NCI-H146 treated with DMSO at 0.1 percent for 48 hours (cell line): ENCODE measurements around the gene SCG2.
A peak's percentile ranks its signal among the peaks of the same experiment; 100 is the strongest.

ENCODE experiments used
- DNase-seq: peaks from one replicate; lab custom pipeline; 2025; ENCODE audit not compliant: unreplicated experiment; lab: John Stamatoyannopoulos, UW

The SCG2 gene

GRCh38 chr2:223601932-223602666 is at the start of gene SCG2:
Gene SCG2 (minus strand): TSS chr2:223602361. CDS start chr2:223599282, 3,079 bp downstream.
- peak; percentile 57 for DNase-seq

GRCh38 chr2:223649554-223650533 is 47.7 kb upstream of the SCG2 start:
- no peak for DNase-seq

DNA sequence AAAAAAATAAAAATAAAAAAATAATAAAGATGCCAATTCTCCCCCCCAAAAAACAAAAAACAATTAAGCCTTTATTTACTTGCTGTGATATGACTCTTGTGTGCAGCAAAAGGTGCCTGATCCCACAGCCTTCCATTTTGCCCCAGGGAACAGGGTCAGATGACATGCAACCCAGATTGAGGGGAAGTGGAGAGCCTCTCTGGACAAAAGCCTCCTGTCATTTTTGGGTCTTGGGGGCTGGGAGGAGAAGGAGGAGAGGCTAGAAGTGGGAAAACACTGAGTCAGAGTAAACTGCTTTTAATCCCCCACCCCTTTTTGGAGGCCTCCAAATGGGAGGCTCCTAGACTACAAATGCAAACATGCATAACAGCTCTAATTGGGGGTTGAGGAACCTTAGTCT is 46.6 kb upstream of the SCG2 start:
- no peak for DNase-seq

- DNase-seq = no peak
Measured at GRCh38 chr2:223647258-223647952, 45.2 kb upstream of the SCG2 start.

- DNase-seq = peak; percentile 1
Measured at GRCh38 chr2:223644136-223644535, 42.0 kb upstream of the SCG2 start.

GRCh38 chr2:223643309-223643708 is 41.1 kb upstream of the SCG2 start:
- DNase-seq = peak; percentile 18

DNA sequence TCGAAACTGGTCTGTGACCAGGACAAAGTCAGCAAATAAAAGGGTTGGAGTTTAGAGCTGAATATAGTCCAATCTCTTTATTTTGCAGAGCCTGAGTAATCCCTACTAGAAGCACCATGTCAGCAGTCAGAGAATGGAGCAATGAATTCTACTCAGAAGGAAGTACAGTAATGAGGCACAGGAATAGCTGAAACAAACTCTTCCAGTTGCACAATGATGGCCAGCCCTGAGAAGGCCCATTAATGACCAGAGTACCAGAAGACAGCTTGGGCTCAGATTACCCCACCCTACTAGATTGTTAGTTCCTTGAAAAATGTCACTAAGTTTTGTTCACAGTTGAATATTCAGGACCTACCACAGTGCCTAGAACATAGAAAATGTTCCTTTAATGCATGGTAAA is 40.3 kb upstream of the SCG2 start:
- DNase-seq = no peak

GRCh38 chr2:223641082-223641481 is 38.9 kb upstream of the SCG2 start:
- DNase-seq = no peak

- no peak for DNase-seq
Measured at GRCh38 chr2:223635080-223635479, 32.9 kb upstream of the SCG2 start.

- no peak for DNase-seq
Measured at GRCh38 chr2:223634238-223634637, 32.1 kb upstream of the SCG2 start.

- no peak for DNase-seq
Measured at GRCh38 chr2:223633656-223634055, 31.5 kb upstream of the SCG2 start.

GRCh38 chr2:223632826-223633225 is 30.7 kb upstream of the SCG2 start:
- DNase-seq = no peak

GRCh38 chr2:223626716-223627115 is 24.6 kb upstream of the SCG2 start:
- DNase-seq = no peak

DNA sequence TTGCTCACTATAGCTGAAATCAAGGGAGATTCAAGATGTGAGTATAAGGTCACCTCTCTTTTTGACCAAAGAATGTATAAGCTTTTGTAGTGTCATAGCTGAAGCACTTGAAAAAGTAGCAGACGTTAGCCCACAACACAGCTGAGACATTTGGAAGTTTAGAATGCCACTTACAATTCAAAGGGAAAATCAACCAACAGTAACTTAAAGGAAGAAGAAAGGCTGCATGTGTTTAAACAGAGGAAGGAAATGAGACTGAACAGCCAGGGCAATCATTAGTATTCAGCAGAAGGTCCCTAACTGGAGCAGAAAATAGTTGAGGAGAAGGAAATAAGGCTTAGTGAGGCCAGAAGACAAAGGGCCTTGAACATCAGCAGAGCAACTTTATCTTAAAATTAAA is 23.5 kb upstream of the SCG2 start:
- DNase-seq = no peak

DNA sequence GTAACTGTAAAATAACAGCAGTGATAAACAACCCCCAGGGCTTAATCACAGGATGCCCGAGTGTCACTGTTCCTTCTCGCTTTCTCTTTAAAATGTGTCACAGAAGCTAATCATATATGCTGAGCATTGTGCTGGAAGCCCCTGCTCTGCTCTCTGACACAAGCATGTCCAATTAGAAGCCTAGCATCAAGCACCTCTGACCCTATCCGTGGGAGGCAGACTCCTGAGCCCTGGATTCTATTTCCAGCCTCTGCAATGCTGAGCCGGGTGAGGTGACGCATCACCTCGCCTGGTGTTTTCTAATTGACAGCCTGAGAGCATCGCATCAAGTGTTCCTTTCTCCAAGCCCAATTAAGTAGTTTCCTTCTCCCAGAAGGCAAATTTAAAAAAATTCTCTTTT is 19.7 kb upstream of the SCG2 start:
- no peak for DNase-seq

- DNase-seq = no peak
Measured at GRCh38 chr2:223619486-223620129, 17.4 kb upstream of the SCG2 start.

DNA sequence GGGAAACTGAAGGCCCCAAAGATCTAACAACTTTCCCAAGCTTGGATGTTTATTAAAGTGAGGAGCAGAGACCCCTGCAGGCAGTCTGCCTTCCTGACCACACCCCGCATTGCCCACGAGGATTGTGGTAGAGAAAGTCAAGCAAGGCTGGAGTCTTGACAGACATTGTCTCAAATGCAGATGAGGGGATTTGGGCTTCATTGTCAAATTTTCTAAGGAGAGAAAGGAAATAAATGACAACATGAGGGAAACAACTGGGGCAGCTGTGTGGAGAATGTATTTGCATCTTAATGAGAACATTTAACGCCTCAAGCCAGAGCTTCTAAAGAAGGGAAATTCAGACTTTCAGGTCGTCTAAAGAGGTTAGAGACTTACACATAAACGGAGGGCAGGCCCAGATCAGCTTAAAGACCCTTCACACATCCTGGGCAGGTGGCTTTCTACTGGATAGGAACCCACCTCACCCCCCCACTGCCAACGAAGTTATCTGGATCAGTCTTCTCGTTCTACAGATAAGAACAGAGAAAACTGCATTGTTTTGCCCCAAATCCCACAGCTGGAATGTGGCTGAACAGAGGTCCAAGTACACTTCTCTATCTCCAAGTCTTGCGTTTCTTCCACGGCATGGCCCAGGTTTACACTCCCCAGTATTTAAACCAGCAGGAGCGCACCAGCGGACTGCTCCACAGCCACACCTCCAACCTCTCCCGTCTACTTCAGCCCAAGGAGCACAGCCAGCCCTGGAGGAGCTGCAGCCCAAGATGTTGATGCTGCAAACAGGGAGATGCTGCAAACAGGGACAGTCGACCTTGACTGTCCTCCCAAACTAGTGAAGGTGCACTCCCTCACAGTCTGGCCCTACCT is 16.2 kb upstream of the SCG2 start:
- DNase-seq = no peak

DNA sequence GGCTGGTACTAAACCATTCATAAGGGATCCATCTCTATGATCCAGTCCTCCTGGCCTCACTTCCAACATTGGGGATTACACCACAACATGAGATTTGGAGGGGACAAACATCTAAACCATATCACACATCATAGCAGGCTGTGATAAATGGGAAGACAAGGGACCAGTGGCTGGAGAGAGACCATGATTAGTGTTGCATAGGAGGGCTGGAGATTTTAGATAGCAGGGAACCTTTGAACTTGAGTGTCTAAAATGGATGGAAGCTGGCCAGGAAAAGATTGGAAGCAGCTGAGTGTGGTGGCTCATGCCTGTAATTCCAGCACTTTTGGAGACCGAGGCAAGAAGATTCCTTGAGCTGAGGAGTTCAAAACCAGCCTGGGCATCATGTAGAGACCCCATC is 12.4 kb upstream of the SCG2 start:
- no peak for DNase-seq

- DNase-seq = peak; percentile 87
Measured at GRCh38 chr2:223613017-223613950, 11.1 kb upstream of the SCG2 start.
